Measurements from ENCODE around the gene ATP8A2. TPM values are rescaled to one million over a fixed set of nuclear protein-coding genes. Genes with fewer than 3 reads are reported as not detected.

ATP8A2 gene
- total RNA-seq, 1 experiment from 2014 or later, result 5.2 TPM

- no peak for TF ChIP-seq E2F4 (CRISPR knock-in tag; IDR thresholded peaks at IDR 0.05; ENCODE audit: borderline replicate concordance, low read depth)
- TF ChIP-seq PRRX2 (CRISPR knock-in tag; IDR thresholded peaks at IDR 0.05), result no peak
- TF ChIP-seq MXD4 (CRISPR knock-in tag; IDR thresholded peaks at IDR 0.05; ENCODE audit: borderline replicate concordance), result no peak
- TF ChIP-seq, protein P1, sequence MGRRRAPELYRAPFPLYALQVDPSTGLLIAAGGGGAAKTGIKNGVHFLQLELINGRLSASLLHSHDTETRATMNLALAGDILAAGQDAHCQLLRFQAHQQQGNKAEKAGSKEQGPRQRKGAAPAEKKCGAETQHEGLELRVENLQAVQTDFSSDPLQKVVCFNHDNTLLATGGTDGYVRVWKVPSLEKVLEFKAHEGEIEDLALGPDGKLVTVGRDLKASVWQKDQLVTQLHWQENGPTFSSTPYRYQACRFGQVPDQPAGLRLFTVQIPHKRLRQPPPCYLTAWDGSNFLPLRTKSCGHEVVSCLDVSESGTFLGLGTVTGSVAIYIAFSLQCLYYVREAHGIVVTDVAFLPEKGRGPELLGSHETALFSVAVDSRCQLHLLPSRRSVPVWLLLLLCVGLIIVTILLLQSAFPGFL (CRISPR knock-in tag; IDR thresholded peaks at IDR 0.05; ENCODE audit: borderline replicate concordance), result no peak
- no peak for TF ChIP-seq ZBTB43 (CRISPR knock-in tag; IDR thresholded peaks at IDR 0.05)
- TF ChIP-seq FOXP1 (CRISPR knock-in tag; IDR thresholded peaks at IDR 0.05; ENCODE audit: borderline replicate concordance), result no peak
- TF ChIP-seq PRDM15 (CRISPR knock-in tag; IDR thresholded peaks at IDR 0.05), result no peak
These were observed 253.6 kb downstream of the ATP8A2 start (continued) for GRCh38 chr13:25625414-25625813.

GRCh38 chr13:25630329-25630900, 258.6 kb downstream of the ATP8A2 start:
- ChIA-PET CTCF (no interaction called here), POLR2A (no interaction called here)
- DNase-seq (ENCODE audit: low spot score), result no peak
- H3K36me3 Mint-ChIP-seq, result peaks cover 9% of the 10 kb centered on the region
- H3K4me3 Mint-ChIP-seq, result no peak overlapping the region
- H3K9me3 Mint-ChIP-seq, result peaks cover 20% of the 10 kb centered on the region
- no peaks in the 10 kb centered on the region for H3K27me3 Mint-ChIP-seq (ENCODE audit: low read depth)
- peaks cover 45% of the 10 kb centered on the region for H3K4me1 Mint-ChIP-seq
- no peak overlapping the region for H3K27ac Mint-ChIP-seq
- TF ChIP-seq ZNF423 (CRISPR knock-in tag; IDR thresholded peaks at IDR 0.05) (no peak), SP1 (CRISPR knock-in tag; conservative IDR thresholded peaks at IDR 0.05) (no peak), ZNF671 (CRISPR knock-in tag; IDR thresholded peaks at IDR 0.05) (no peak), USF2 (CRISPR knock-in tag; IDR thresholded peaks at IDR 0.05) (no peak), GRHL2 (CRISPR knock-in tag; IDR thresholded peaks at IDR 0.05; ENCODE audit: insufficient replicate concordance, severe bottlenecking) (no peak), ATF1 (CRISPR knock-in tag; IDR thresholded peaks at IDR 0.05) (no peak), TP53 (CRISPR knock-in tag; IDR thresholded peaks at IDR 0.05) (no peak), ZNF416 (CRISPR knock-in tag; IDR thresholded peaks at IDR 0.05) (no peak), JUN (CRISPR knock-in tag; IDR thresholded peaks at IDR 0.05) (no peak)
- TF ChIP-seq, protein P2, sequence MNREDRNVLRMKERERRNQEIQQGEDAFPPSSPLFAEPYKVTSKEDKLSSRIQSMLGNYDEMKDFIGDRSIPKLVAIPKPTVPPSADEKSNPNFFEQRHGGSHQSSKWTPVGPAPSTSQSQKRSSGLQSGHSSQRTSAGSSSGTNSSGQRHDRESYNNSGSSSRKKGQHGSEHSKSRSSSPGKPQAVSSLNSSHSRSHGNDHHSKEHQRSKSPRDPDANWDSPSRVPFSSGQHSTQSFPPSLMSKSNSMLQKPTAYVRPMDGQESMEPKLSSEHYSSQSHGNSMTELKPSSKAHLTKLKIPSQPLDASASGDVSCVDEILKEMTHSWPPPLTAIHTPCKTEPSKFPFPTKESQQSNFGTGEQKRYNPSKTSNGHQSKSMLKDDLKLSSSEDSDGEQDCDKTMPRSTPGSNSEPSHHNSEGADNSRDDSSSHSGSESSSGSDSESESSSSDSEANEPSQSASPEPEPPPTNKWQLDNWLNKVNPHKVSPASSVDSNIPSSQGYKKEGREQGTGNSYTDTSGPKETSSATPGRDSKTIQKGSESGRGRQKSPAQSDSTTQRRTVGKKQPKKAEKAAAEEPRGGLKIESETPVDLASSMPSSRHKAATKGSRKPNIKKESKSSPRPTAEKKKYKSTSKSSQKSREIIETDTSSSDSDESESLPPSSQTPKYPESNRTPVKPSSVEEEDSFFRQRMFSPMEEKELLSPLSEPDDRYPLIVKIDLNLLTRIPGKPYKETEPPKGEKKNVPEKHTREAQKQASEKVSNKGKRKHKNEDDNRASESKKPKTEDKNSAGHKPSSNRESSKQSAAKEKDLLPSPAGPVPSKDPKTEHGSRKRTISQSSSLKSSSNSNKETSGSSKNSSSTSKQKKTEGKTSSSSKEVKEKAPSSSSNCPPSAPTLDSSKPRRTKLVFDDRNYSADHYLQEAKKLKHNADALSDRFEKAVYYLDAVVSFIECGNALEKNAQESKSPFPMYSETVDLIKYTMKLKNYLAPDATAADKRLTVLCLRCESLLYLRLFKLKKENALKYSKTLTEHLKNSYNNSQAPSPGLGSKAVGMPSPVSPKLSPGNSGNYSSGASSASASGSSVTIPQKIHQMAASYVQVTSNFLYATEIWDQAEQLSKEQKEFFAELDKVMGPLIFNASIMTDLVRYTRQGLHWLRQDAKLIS (CRISPR knock-in tag; IDR thresholded peaks at IDR 0.05; ENCODE audit: borderline replicate concordance), result no peak
- no peak for ATAC-seq

Measured in WTC11 (cell line).